Thyroid gland (tissue), 4 donors: ENCODE measurements around the gene BLVRA. TPM values are rescaled to one million over a fixed set of nuclear protein-coding genes. Genes with fewer than 3 reads are reported as not detected.
"Not testable (repeated sequence)": the region's sequence is repeated elsewhere in the genome, so short reads cannot be mapped to it uniquely, and the experiment has no call there.

Experiments used
- DNase-seq, 2 donors: peaks; one replicate each; pipeline ENCODE4 v3.0.0-alpha.2; 2019
- H3K27ac ChIP-seq, 3 donors: fragments of 200-600 bp; sonication (generic); 1 replicate in 2 of 3; 2 replicates in 1 of 3; pipeline ENCODE4 v1.5.1; 2016 to 2019; ENCODE audit warnings: mild to moderate bottlenecking in 1 of 3, moderate library complexity in 1 of 3
- H3K27me3 ChIP-seq: fragments of 200-600 bp; sonication (generic); one replicate; pipeline ENCODE4 v1.5.1; 2019
- H3K36me3 ChIP-seq, 2 donors: fragments of 200-600 bp; sonication (generic); one replicate each; pipeline ENCODE4 v1.5.1; 2016 to 2019
- H3K4me1 ChIP-seq, 2 donors: fragments of 200-600 bp; sonication (generic); one replicate each; pipeline ENCODE4 v1.5.1; 2017 to 2019
- H3K4me3 ChIP-seq, 3 donors: fragments of 200-600 bp; sonication (generic); replicated peaks in 1 of 3; 1 replicate in 2 of 3; 2 replicates in 1 of 3; pipeline ENCODE4 v1.5.1; 2016; ENCODE audit warnings: mild to moderate bottlenecking in 1 of 3
- H3K9me3 ChIP-seq: fragments of 200-600 bp; sonication (generic); one replicate; pipeline ENCODE4 v1.5.1; 2017
- POLR2A ChIP-seq, 2 donors: fragments of 450-650 bp; IDR thresholded peaks; one replicate each; pipeline ENCODE4 v1.6.1; 2017; ENCODE audit warnings: antibody characterized with exemption in 2 of 2, mild to moderate bottlenecking in 2 of 2, moderate library complexity in 1 of 2
- WGBS, 2 donors: methylation state at CpG; one replicate each; pipeline ENCODE4 v1.1.5; 2017; 5-methylcytosine and 5-hydroxymethylcytosine counted together
- intact Hi-C: fragments of 100-400 bp; cut with DNase I; formaldehyde crosslinking; loops from one replicate; pipeline ENCODE4 v1.15.1; 2023
- total RNA-seq, 4 donors: library from RNA; depleted of rRNA; stranded (reverse); fragments of >200 nt; gene quantifications; one replicate each; pipeline ENCODE4 v1.2.3, GENCODE V29; 2016
- TF ChIP-seq, protein P1 (sequence below), 6 experiments: fragments of 200-600 bp in 3 of 6; fragments of 450-650 bp in 3 of 6; sonication (generic) in 3 of 6; IDR thresholded peaks; one replicate each; pipeline ENCODE4 v1.5.1; 2016 to 2019; ENCODE audit warnings: antibody characterized with exemption in 6 of 6, mild to moderate bottlenecking in 2 of 6, inconsistent platforms in 1 of 6, moderate library complexity in 1 of 6

The BLVRA gene
- 10 to 100 TPM; 28.5 to 44.5 (median 36.7) TPM for total RNA-seq

GRCh38 chr7:43758029-43758821, at the start of gene BLVRA:
Gene BLVRA, plus strand, starts transcription at chr7:43758680. Its CDS starts 12,479 bp downstream, at chr7:43771159.
- no peaks in the 10 kb centered on the region for H3K36me3 ChIP-seq
- intact Hi-C loops = no loop called here
- peak within 1 kb of the TSS; percentile 52 to 64 (median 58) for H3K27ac ChIP-seq
- 6 to 8% methylated on average over 14 to 19 of the region's 67 CpGs for WGBS, 2 donors
- H3K4me3 ChIP-seq = peak within 1 kb of the TSS; percentile 47 to 83 (median 64)
- H3K4me1 ChIP-seq = peaks cover 6 to 15% of the 10 kb centered on the region in 2 donors
- peak; percentile 72 to 74 for DNase-seq
- H3K9me3 ChIP-seq = no peaks in the 10 kb centered on the region
- no peaks in the 10 kb centered on the region for H3K27me3 ChIP-seq
- peak in 1 of 2 donors; percentile 55 for TF ChIP-seq POLR2A (IDR thresholded peaks at IDR 0.05)
- TF ChIP-seq, protein P1, sequence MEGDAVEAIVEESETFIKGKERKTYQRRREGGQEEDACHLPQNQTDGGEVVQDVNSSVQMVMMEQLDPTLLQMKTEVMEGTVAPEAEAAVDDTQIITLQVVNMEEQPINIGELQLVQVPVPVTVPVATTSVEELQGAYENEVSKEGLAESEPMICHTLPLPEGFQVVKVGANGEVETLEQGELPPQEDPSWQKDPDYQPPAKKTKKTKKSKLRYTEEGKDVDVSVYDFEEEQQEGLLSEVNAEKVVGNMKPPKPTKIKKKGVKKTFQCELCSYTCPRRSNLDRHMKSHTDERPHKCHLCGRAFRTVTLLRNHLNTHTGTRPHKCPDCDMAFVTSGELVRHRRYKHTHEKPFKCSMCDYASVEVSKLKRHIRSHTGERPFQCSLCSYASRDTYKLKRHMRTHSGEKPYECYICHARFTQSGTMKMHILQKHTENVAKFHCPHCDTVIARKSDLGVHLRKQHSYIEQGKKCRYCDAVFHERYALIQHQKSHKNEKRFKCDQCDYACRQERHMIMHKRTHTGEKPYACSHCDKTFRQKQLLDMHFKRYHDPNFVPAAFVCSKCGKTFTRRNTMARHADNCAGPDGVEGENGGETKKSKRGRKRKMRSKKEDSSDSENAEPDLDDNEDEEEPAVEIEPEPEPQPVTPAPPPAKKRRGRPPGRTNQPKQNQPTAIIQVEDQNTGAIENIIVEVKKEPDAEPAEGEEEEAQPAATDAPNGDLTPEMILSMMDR (IDR thresholded peaks at IDR 0.05) = no peak

DNA sequence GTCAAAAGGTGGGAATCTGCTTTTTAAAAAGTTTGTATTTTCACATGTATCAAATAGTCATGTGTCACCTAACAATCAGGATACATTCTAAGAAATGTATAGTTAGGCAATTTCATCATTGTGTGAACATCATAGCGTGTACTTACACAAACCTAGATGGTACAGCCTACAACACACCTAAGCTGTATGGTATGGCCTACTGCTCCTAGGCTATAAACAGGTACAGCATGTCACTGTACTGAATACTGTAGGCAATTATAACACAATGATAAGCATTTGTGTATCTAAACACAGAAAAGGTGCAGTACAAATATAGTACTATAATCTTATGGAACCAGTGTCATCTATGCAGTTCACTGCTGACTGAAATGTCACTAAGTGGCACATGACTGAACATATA, 47.0 kb upstream of the BLVRA start:
- Histone ChIP-seq H3K27me3 (no peaks in the 10 kb centered on the region), H3K9me3 (no peaks in the 10 kb centered on the region), H3K27ac (no peak overlapping the region), H3K4me1 (peaks cover 0 to 4% of the 10 kb centered on the region in 2 donors), H3K36me3 (no peaks in the 10 kb centered on the region), H3K4me3 (no peak overlapping the region)
- DNase-seq = no peak
- TF ChIP-seq, protein P1 (IDR thresholded peaks at IDR 0.05) = no peak
- no peak for TF ChIP-seq POLR2A (IDR thresholded peaks at IDR 0.05)
- intact Hi-C loops = no loop called here
- WGBS, 2 donors = 93 to 97% methylated on average over 1 of the region's 1 CpG

GRCh38 chr7:43715966-43716365, 42.5 kb upstream of the BLVRA start:
- H3K36me3 ChIP-seq, DNase-seq, intact Hi-C loops, H3K27me3 ChIP-seq, H3K9me3 ChIP-seq, H3K27ac ChIP-seq, H3K4me3 ChIP-seq, H3K4me1 ChIP-seq: not testable (repeated sequence)
- 97 to 100% methylated on average over 2 of the region's 2 CpGs for WGBS, 2 donors

DNA sequence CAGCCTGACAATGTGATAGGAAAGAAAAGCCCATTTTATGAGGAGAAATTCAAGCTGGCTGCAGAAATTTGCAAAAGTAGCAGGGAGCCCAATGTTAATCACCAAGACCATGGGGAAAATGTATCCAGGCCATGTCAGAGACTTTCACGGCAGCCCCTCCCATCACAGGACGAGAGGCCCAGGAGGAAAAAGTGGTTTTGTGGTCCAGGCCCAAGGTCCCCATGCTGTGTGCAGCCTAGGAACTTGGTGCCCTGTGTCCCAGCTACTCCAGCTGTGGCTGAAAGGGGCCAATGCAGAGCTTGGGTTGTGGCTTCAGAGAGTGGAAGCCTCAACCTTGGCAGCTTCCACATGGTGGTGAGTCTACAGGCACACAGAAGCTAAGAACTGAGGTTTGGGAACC, 41.9 kb upstream of the BLVRA start:
- no peak for DNase-seq
- Histone ChIP-seq H3K27me3 (no peaks in the 10 kb centered on the region), H3K27ac (no peak overlapping the region), H3K36me3 (no peaks in the 10 kb centered on the region), H3K9me3 (no peaks in the 10 kb centered on the region), H3K4me3 (no peak overlapping the region), H3K4me1 (no peaks in the 10 kb centered on the region)
- 83 to 93% methylated on average over 2 of the region's 2 CpGs for WGBS, 2 donors
- TF ChIP-seq, protein P1 (IDR thresholded peaks at IDR 0.05) = no peak
- no peak for TF ChIP-seq POLR2A (IDR thresholded peaks at IDR 0.05)
- intact Hi-C loops = no loop called here

DNA sequence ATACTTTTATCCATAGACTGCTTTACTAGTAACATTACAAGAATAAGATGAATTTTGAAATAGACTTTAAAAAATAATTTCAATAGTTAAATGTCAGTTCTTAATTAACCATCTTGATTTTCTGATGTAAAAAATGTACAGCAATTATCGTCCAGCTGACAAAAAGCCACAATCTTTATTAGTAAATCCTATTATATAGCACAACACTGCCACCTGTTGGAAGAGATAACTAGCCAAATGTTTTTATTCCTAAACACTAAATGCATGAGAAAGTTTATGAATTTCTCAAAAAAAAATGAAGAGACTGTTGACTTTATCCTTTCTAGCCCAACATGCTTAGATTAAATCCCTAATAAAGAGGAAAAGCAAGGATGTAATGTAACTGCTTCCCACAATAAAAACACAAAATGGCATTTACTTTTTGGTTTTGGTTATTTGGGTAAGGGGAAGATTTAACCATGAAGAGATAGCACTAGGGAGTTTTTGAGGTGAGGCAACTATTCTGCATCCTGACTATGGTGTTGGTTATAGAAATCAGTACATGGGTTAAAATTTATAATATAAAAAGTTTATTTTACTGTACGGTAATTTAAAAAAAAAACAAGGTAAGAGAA, 37.2 kb upstream of the BLVRA start:
- no peaks in the 10 kb centered on the region for H3K9me3 ChIP-seq
- DNase-seq = no peak
- intact Hi-C loops = no loop called here
- no peak for TF ChIP-seq POLR2A (IDR thresholded peaks at IDR 0.05)
- TF ChIP-seq, protein P1 (IDR thresholded peaks at IDR 0.05) = peak in 5 of 6 experiments; percentile 17 to 67 (median 63)
- H3K27ac ChIP-seq = no peak overlapping the region
- H3K4me1 ChIP-seq = no peaks in the 10 kb centered on the region
- no peak overlapping the region for H3K4me3 ChIP-seq
- H3K27me3 ChIP-seq = no peaks in the 10 kb centered on the region
- no peaks in the 10 kb centered on the region for H3K36me3 ChIP-seq
- 42 to 49% methylated on average over 2 of the region's 2 CpGs for WGBS, 2 donors
